Esophagus squamous epithelium (tissue), 5 donors: ENCODE data around the gene DES. TPM values are rescaled to one million over a fixed set of nuclear protein-coding genes. Genes with fewer than 3 reads are reported as not detected.

Experiments
- DNase-seq: peaks from one replicate; lab custom pipeline; 2025; lab: John Stamatoyannopoulos, UW
- H3K27ac ChIP-seq, 4 donors: fragments of 200-600 bp; sonication (generic); one replicate each; pipeline ENCODE4 v1.5.1; 2016 to 2019; ENCODE audit warnings: mild to moderate bottlenecking in 1 of 4
- H3K27me3 ChIP-seq, 4 donors: fragments of 200-600 bp; sonication (generic); 1 replicate in 3 of 4; 2 replicates in 1 of 4; pipeline versions ENCODE4 v1.5.1 to v1.6.0; 2017 to 2021; ENCODE audit warnings: antibody characterized with exemption in 1 of 4
- H3K36me3 ChIP-seq, 3 donors: fragments of 200-600 bp; sonication (generic); one replicate each; pipeline ENCODE4 v1.5.1; 2016 to 2019
- H3K4me1 ChIP-seq, 3 donors: fragments of 200-600 bp; sonication (generic); one replicate each; pipeline ENCODE4 v1.5.1; 2017 to 2019
- H3K4me3 ChIP-seq, 4 donors: fragments of 200-600 bp; sonication (generic); 1 replicate in 3 of 4; 2 replicates in 1 of 4; pipeline ENCODE4 v1.5.1; 2016 to 2019; ENCODE audit warnings: mild to moderate bottlenecking in 2 of 4, moderate library complexity in 1 of 4
- H3K9me3 ChIP-seq, 3 donors: fragments of 200-600 bp; sonication (generic); one replicate each; pipeline ENCODE4 v1.5.1; 2016 to 2019
- POLR2A ChIP-seq, 4 donors: fragments of 450-650 bp; IDR thresholded peaks; one replicate each; pipeline ENCODE4 v1.6.1; 2017; ENCODE audit warnings: antibody characterized with exemption in 4 of 4, mild to moderate bottlenecking in 4 of 4, moderate library complexity in 3 of 4
- WGBS, 2 donors: methylation state at CpG; one replicate each; pipeline ENCODE4 v1.1.5; 2018; 5-methylcytosine and 5-hydroxymethylcytosine counted together
- intact Hi-C: fragments of 100-400 bp; cut with DNase I; formaldehyde crosslinking; loops from one replicate; pipeline ENCODE4 v1.15.0; 2022
- total RNA-seq, 4 donors: library from RNA; depleted of rRNA; stranded (reverse); fragments of >200 nt; gene quantifications; one replicate each; pipeline ENCODE4 v1.1.0, GENCODE V29; 2016
- TF ChIP-seq, protein P1 (sequence below), 6 experiments: fragments of 450-650 bp in 4 of 6; fragments of 200-600 bp in 2 of 6; sonication (generic) in 2 of 6; IDR thresholded peaks; one replicate each; pipeline ENCODE4 v1.5.1; 2016 to 2019; ENCODE audit warnings: antibody characterized with exemption in 6 of 6, mild to moderate bottlenecking in 4 of 6, moderate library complexity in 4 of 6
- donor health status: DM: yes; HTN: yes; CAD: no.

DES gene
- total RNA-seq, 4 donors from 2014 or later, result 120 to 2,698 (median 303) TPM

DNA sequence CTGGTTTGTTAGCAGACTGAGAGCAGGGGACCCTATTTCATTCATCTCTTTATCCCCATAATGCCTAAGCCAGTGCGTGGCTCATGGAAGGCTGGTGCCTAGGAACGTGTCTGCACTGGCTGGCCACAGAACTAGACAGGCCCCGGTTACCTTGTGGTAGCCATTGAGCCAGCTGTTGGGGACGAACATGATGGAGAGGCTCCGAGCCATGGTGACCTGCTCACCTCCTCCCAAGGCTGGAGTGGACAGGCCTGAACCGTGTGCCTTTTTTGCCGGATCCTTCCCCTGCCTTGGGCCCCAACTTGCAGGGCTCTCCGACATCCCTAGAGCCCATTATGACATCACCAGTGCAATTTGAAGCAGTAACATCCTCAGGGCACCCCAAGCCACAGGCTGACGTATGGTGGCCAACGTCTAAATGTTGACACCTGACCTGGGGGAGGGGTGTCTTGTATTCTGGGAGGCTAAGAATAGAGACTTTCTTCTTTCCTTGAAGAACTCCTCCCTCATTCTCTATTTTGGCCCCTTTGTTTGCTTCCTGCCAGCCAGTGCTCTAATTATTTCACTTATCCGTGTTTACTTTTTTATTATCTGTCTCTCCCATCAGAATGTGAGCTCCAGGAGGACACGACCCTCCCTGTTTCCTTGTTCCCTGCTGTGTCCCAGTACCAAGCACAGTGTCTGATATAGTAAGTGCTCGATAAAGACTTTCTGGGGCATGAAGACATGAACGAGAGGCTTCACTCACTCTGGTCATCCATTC, 18.3 kb upstream of the DES start:
- Histone ChIP-seq H3K36me3 (no peaks in the 10 kb centered on the region), H3K9me3 (no peaks in the 10 kb centered on the region), H3K27me3 (peaks cover 0 to 14% (median 0%) of the 10 kb centered on the region in 4 donors), H3K27ac (no peak overlapping the region), H3K4me3 (no peak overlapping the region), H3K4me1 (peaks cover 0 to 27% (median 12%) of the 10 kb centered on the region in 3 donors)
- DNase-seq, result no peak
- TF ChIP-seq POLR2A (IDR thresholded peaks at IDR 0.05), result no peak
- TF ChIP-seq, protein P1, sequence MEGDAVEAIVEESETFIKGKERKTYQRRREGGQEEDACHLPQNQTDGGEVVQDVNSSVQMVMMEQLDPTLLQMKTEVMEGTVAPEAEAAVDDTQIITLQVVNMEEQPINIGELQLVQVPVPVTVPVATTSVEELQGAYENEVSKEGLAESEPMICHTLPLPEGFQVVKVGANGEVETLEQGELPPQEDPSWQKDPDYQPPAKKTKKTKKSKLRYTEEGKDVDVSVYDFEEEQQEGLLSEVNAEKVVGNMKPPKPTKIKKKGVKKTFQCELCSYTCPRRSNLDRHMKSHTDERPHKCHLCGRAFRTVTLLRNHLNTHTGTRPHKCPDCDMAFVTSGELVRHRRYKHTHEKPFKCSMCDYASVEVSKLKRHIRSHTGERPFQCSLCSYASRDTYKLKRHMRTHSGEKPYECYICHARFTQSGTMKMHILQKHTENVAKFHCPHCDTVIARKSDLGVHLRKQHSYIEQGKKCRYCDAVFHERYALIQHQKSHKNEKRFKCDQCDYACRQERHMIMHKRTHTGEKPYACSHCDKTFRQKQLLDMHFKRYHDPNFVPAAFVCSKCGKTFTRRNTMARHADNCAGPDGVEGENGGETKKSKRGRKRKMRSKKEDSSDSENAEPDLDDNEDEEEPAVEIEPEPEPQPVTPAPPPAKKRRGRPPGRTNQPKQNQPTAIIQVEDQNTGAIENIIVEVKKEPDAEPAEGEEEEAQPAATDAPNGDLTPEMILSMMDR (IDR thresholded peaks at IDR 0.05), result no peak
- intact Hi-C loops, result loop anchor here (5.0 kb wide), 1 partner anchor 132 kb away; no protein-coding TSS in a partner anchor
- 60 to 70% methylated on average over 9 to 14 of the region's 14 CpGs for WGBS, 2 donors

DNA sequence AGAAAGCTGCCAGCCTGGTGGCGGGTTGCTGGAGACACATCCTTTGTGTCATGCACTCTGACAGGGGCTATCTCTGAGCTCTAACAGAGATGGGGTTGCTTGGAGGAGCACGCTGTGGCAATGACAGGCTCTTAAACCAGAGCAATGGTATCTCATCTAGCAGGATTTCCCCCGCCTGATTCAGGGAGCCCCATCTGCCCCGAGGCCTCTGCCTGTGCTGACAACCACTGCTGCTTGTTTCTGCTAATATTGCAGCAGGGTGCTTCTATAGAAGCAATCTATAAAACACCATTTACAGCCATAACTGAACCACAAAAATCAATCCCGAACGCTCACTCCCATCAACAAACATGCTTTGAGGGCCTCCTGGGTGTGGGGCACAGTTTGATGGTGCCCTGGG, 17.6 kb upstream of the DES start:
- Histone ChIP-seq H3K27ac (no peak overlapping the region), H3K4me1 (peaks cover 0 to 27% (median 12%) of the 10 kb centered on the region in 3 donors), H3K27me3 (peaks cover 0 to 15% (median 0%) of the 10 kb centered on the region in 4 donors), H3K36me3 (no peaks in the 10 kb centered on the region), H3K4me3 (no peak overlapping the region), H3K9me3 (no peaks in the 10 kb centered on the region)
- 17 to 49% methylated on average over 3 of the region's 6 CpGs for WGBS, 2 donors
- no peak for DNase-seq
- intact Hi-C loops, result loop anchor here (5.0 kb wide), 1 partner anchor 132 kb away; no protein-coding TSS in a partner anchor
- TF ChIP-seq, protein P1 (IDR thresholded peaks at IDR 0.05), result no peak
- TF ChIP-seq POLR2A (IDR thresholded peaks at IDR 0.05), result no peak

DNA sequence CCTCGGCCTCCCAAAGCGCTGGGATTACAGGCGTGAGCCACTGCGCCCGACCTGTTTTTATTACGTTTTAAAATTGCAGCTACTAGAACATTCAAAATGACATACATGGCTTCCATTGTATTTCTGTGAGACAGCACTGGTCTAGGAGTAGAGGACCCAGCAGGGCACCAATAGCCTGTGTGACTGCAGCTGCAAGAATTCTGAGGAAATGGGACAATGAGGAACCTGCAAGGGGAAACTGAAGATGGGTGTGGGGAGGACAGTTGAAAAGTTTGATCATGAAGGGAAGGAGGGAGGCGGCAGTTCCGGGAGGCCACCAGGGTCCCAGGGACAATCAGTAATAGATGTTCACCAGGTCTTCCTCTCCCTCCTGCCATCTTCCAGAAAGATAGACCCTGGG, 16.6 kb upstream of the DES start:
- 84 to 91% methylated on average over 2 to 8 of the region's 8 CpGs for WGBS, 2 donors
- no peak for DNase-seq

DNA sequence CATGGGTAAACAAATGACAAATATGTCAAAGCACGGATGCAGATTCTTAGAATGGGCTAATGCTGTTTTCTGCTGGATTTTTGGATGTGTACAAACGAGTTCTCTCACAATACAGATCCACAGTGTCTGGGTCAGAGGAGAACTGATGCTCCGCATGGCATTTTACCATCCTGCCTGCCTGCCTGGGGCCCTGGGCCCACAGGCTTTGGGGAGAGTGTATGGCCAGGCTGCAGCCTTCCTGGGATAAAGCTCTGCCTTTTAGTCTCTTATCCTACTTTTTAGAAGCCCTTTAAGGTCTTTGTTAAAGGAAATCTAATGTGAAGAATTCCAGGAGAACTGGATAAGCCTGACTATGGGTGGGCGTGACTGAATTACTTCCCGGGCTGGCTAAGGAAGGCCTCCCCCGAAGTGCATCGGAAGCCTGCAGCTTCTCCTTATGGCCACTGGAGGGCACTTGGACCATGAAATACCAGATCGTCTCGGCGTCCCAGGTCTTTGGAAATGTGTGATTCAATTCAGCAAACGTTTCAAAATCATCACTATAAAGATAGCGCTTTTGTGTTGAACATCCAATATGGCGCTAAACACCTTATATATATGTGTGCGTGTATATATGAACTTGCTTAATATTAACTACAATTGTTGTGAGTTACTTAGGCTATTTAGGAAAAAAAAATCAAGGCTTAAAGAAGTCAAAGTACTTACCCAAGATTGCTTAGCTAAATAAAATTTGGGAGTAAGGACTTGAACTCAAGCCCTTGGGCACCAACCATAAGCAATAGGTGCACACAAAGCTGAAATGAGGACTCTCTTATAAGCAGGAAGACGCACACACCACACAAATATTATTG, 15.3 kb upstream of the DES start:
- DNase-seq, result no peak
- H3K27me3 ChIP-seq, result peaks cover 0 to 16% (median 0%) of the 10 kb centered on the region in 4 donors
- peak overlapping the region in 3 of 4 donors; percentile 82 to 90 (median 82) for H3K27ac ChIP-seq
- intact Hi-C loops, result loop anchor here (5.0 kb wide), 1 partner anchor 129 kb away; no protein-coding TSS in a partner anchor
- H3K4me1 ChIP-seq, result peaks cover 0 to 27% (median 12%) of the 10 kb centered on the region in 3 donors
- H3K4me3 ChIP-seq, result no peak overlapping the region
- no peak for TF ChIP-seq POLR2A (IDR thresholded peaks at IDR 0.05)
- TF ChIP-seq, protein P1 (IDR thresholded peaks at IDR 0.05), result peak; percentile 61 to 89 (median 85)
- WGBS, 2 donors, result 18 to 22% methylated on average over 11 to 15 of the region's 15 CpGs
- no peaks in the 10 kb centered on the region for H3K36me3 ChIP-seq
- H3K9me3 ChIP-seq, result no peaks in the 10 kb centered on the region

More for the DNA sequence above, 16.6 kb upstream of the DES start:
- H3K4me1 ChIP-seq, result peaks cover 0 to 27% (median 12%) of the 10 kb centered on the region in 3 donors
- no peaks in the 10 kb centered on the region for H3K9me3 ChIP-seq
- peak overlapping the region in 3 of 4 donors; percentile 50 to 82 (median 73) for H3K27ac ChIP-seq
- intact Hi-C loops, result loop anchor here (5.0 kb wide), 1 partner anchor 131 kb away; no protein-coding TSS in a partner anchor
- peaks cover 0 to 15% (median 0%) of the 10 kb centered on the region in 4 donors for H3K27me3 ChIP-seq
- H3K4me3 ChIP-seq, result no peak overlapping the region
- TF ChIP-seq, protein P1 (IDR thresholded peaks at IDR 0.05), result no peak
- TF ChIP-seq POLR2A (IDR thresholded peaks at IDR 0.05), result no peak
- H3K36me3 ChIP-seq, result no peaks in the 10 kb centered on the region
